AG09319 (cell line): Measurements from ENCODE around the gene PDCD7.
"Not testable (repeated sequence)": the region's sequence is repeated elsewhere in the genome, so short reads cannot be mapped to it uniquely, and the experiment has no call there.

Experiments
- DNase-seq: peaks from one replicate; pipeline ENCODE4 v3.0.0-alpha.2; 2010; ENCODE audit warnings: low read depth; ENCODE audit errors: extremely low read depth
- CTCF ChIP-seq: IDR thresholded peaks from 2 replicates; pipeline ENCODE4 v1.5.1; 2011; ENCODE audit warnings: low read depth, mild to moderate bottlenecking, inconsistent platforms, low read length, moderate library complexity

Gene PDCD7

GRCh38 chr15:65154720-65155119, 21.1 kb upstream of the PDCD7 start:
- DNase-seq = no peak
- no peak for TF ChIP-seq CTCF

GRCh38 chr15:65147902-65148301, 14.3 kb upstream of the PDCD7 start:
- no peak for TF ChIP-seq CTCF
- no peak for DNase-seq

GRCh38 chr15:65146438-65146837, 12.8 kb upstream of the PDCD7 start:
- no peak for TF ChIP-seq CTCF
- no peak for DNase-seq

- DNase-seq = not testable (repeated sequence)
Measured at GRCh38 chr15:65138631-65139030, 5.0 kb upstream of the PDCD7 start.

GRCh38 chr15:65137893-65138292, 4.3 kb upstream of the PDCD7 start:
- DNase-seq = not testable (repeated sequence)

GRCh38 chr15:65137089-65137488, 3.5 kb upstream of the PDCD7 start:
- DNase-seq = not testable (repeated sequence)

- DNase-seq = no peak
- TF ChIP-seq CTCF = no peak
Measured at GRCh38 chr15:65134538-65134937, 930 bp upstream of the PDCD7 start.

GRCh38 chr15:65132878-65133547, 595 bp downstream of the PDCD7 start:
- TF ChIP-seq CTCF = no peak
- no peak for DNase-seq

- DNase-seq = no peak
- no peak for TF ChIP-seq CTCF
Measured at GRCh38 chr15:65130941-65131340, 2.7 kb downstream of the PDCD7 start.
